HG03097 (cell line): ENCODE measurements around the gene DVL3.

Experiments used
- ATAC-seq: cut with Tn5 transposase; IDR thresholded peaks from one replicate; pipeline ENCODE4 v1.9.1; 2021; ENCODE audit not compliant: unreplicated experiment, low FRiP score

DVL3 gene

GRCh38 chr3:184209146-184209923 is 54.2 kb downstream of the DVL3 start:
- no peak for ATAC-seq

GRCh38 chr3:184211297-184211696 is 56.1 kb downstream of the DVL3 start:
- ATAC-seq = no peak

GRCh38 chr3:184211718-184212117 is 56.5 kb downstream of the DVL3 start:
- no peak for ATAC-seq

GRCh38 chr3:184218814-184219213 is 63.6 kb downstream of the DVL3 start:
- ATAC-seq = no peak

GRCh38 chr3:184222521-184222920 is 67.3 kb downstream of the DVL3 start:
- ATAC-seq = no peak
